HCT116 (cell line): ENCODE results near the gene MAST4. TPM values are rescaled to one million over a fixed set of nuclear protein-coding genes. Genes with fewer than 3 reads are reported as not detected.

Experiments used
- ATAC-seq: fragments of 200-7000 bp; cut with Tn5 transposase; 2 replicates; pipeline ENCODE4 v1.9.1; 2020; ENCODE audit warnings: mild to moderate bottlenecking, moderate library complexity
- BruUV-seq: library from RNA; stranded (reverse); fragments of 400-500 nt; replicated peaks from 2 replicates; lab custom pipeline; 2021; lab: Mats Ljungman, UMichigan
- CTCF ChIA-PET: fragments of 300-600 bp; sonication (Branson Sonifier 250); formaldehyde crosslinking; loops from one replicate; lab custom pipeline; 2021; ENCODE audit warnings: antibody characterized with exemption; lab: Charles Lee
- POLR2A ChIA-PET: fragments of 300-600, 350-600 bp; sonication (Branson Sonifier 250); formaldehyde crosslinking; loops from one replicate; lab custom pipeline; 2021; ENCODE audit warnings: antibody characterized with exemption; lab: Charles Lee
- RAD21 ChIA-PET, 2 experiments: fragments of 300-600 bp; sonication (Branson Sonifier 250); formaldehyde crosslinking; loops; one replicate each; lab custom pipeline; 2023; ENCODE audit warnings: low total read pairs in 2 of 2; ENCODE audit not compliant: uncharacterized antibody in 2 of 2, unreplicated experiment in 2 of 2, low non-redundant PET in 1 of 2; lab: Charles Lee
- DNase-seq: peaks from one replicate; pipeline ENCODE4 v3.0.0-alpha.2; 2010; ENCODE audit warnings: low read depth, low spot score
- H2AFZ ChIP-seq: fragments of 200-600 bp; shearing (Covaris generic), sonication (generic); 2 replicates; pipeline ENCODE4 v1.6.1; 2017; ENCODE audit warnings: low read depth, mixed run types, mixed read lengths, antibody characterized with exemption, low read length; ENCODE audit not compliant: poor library complexity, severe bottlenecking
- H3K27ac ChIP-seq: 2 replicates; pipeline ENCODE4 v1.5.1; 2012; ENCODE audit warnings: low read depth, low read length
- H3K27me3 ChIP-seq: fragments of 200-600 bp; sonication (generic); 2 replicates; pipeline ENCODE4 v1.6.1; 2016; ENCODE audit warnings: mixed run types, low read length, mixed read lengths; ENCODE audit not compliant: insufficient read depth
- H3K36me3 ChIP-seq, 2 experiments: fragments of 200-500 bp in 1 of 2; fragments of 200-600 bp in 1 of 2; sonication (Bioruptor generic) in 1 of 2; sonication (generic) in 1 of 2; 2 replicates each; pipeline versions ENCODE4 v1.5.1 to v1.6.1; 2014 to 2016; ENCODE audit warnings: low read length in 2 of 2, inconsistent platforms in 1 of 2, mixed read lengths in 1 of 2, mixed run types in 1 of 2; ENCODE audit not compliant: insufficient read depth in 2 of 2, control insufficient read depth in 1 of 2
- H3K4me1 ChIP-seq, 2 experiments: fragments of 200-600 bp in 1 of 2; sonication (generic) in 1 of 2; 2 replicates each; pipeline versions ENCODE4 v1.5.1 to v1.6.1; 2012 to 2017; ENCODE audit warnings: low read length in 2 of 2, inconsistent platforms in 1 of 2, mild to moderate bottlenecking in 1 of 2, mixed read lengths in 1 of 2, mixed run types in 1 of 2, moderate library complexity in 1 of 2; ENCODE audit not compliant: insufficient read depth in 2 of 2, control insufficient read depth in 1 of 2
- H3K4me2 ChIP-seq: fragments of 200-600 bp; sonication (generic); 2 replicates; pipeline ENCODE4 v1.6.1; 2017; ENCODE audit warnings: mixed run types, low read length, mixed read lengths
- H3K4me3 ChIP-seq, 2 experiments: fragments of 200-600 bp in 1 of 2; sonication (generic) in 1 of 2; replicated peaks in 1 of 2; 2 replicates each; pipeline ENCODE4 v1.5.1; 2011 to 2016; ENCODE audit warnings: low read length in 2 of 2, control low read depth in 1 of 2, low read depth in 1 of 2, mild to moderate bottlenecking in 1 of 2, mixed read lengths in 1 of 2, mixed run types in 1 of 2
- H3K79me2 ChIP-seq: fragments of 200-600 bp; sonication (generic); 2 replicates; pipeline ENCODE4 v1.6.1; 2017; ENCODE audit warnings: mild to moderate bottlenecking, mixed run types, low read length, moderate library complexity, mixed read lengths; ENCODE audit not compliant: insufficient read depth
- H3K9ac ChIP-seq: fragments of 200-600 bp; sonication (generic); 2 replicates; pipeline ENCODE4 v1.6.1; 2016; ENCODE audit warnings: low read length, mixed read lengths
- H3K9me2 ChIP-seq: fragments of 200-600 bp; sonication (generic), shearing (Covaris generic); 2 replicates; pipeline ENCODE4 v1.6.1; 2017; ENCODE audit warnings: mixed run types, mild to moderate bottlenecking, moderate library complexity; ENCODE audit not compliant: insufficient read depth
- H3K9me3 ChIP-seq, 2 experiments: fragments of 200-500 bp in 1 of 2; fragments of 200-600 bp in 1 of 2; sonication (Bioruptor generic) in 1 of 2; sonication (generic) in 1 of 2; 2 replicates each; pipeline ENCODE4 v1.6.1; 2014 to 2017; ENCODE audit warnings: low read length in 2 of 2, mixed read lengths in 2 of 2, inconsistent platforms in 1 of 2, low read depth in 1 of 2, mild to moderate bottlenecking in 1 of 2, mixed run types in 1 of 2, moderate library complexity in 1 of 2; ENCODE audit not compliant: control insufficient read depth in 1 of 2, insufficient read depth in 1 of 2
- H4K20me1 ChIP-seq: fragments of 200-600 bp; sonication (generic), shearing (Covaris generic); 2 replicates; pipeline ENCODE4 v1.6.1; 2017; ENCODE audit warnings: mixed run types, mild to moderate bottlenecking, moderate library complexity; ENCODE audit not compliant: insufficient read depth
- EGR1 ChIP-seq: IDR thresholded peaks from 2 replicates; pipeline ENCODE4 v1.6.1; 2012; ENCODE audit warnings: low read depth
- SP1 ChIP-seq: IDR thresholded peaks from 2 replicates; pipeline ENCODE4 v1.6.1; 2012; ENCODE audit warnings: low read depth
- ZFX ChIP-seq: fragments of 450-650 bp; IDR thresholded peaks from 2 replicates; pipeline ENCODE4 v1.6.1; 2017
- ZNF274 ChIP-seq: fragments of 200-500 bp; sonication (Bioruptor generic); IDR thresholded peaks from 2 replicates; pipeline ENCODE4 v1.6.1; 2014; ENCODE audit warnings: mild to moderate bottlenecking, low read depth, low read length, inconsistent platforms
- intact Hi-C: fragments of 100-400 bp; cut with micrococcal nuclease; formaldehyde crosslinking; loops from 2 replicates; pipeline ENCODE4 v1.10.0; 2022
- total RNA-seq: library from RNA; stranded (reverse); gene quantifications from one replicate; pipeline ENCODE4 v1.2.1, GENCODE V29; 2021; ENCODE audit not compliant: unreplicated experiment
- TF ChIP-seq, protein P1 (sequence below): IDR thresholded peaks from 2 replicates; pipeline ENCODE4 v1.6.1; 2012

Gene MAST4
- total RNA-seq, 1 experiment from 2014 or later, result 1.1 TPM

DNA sequence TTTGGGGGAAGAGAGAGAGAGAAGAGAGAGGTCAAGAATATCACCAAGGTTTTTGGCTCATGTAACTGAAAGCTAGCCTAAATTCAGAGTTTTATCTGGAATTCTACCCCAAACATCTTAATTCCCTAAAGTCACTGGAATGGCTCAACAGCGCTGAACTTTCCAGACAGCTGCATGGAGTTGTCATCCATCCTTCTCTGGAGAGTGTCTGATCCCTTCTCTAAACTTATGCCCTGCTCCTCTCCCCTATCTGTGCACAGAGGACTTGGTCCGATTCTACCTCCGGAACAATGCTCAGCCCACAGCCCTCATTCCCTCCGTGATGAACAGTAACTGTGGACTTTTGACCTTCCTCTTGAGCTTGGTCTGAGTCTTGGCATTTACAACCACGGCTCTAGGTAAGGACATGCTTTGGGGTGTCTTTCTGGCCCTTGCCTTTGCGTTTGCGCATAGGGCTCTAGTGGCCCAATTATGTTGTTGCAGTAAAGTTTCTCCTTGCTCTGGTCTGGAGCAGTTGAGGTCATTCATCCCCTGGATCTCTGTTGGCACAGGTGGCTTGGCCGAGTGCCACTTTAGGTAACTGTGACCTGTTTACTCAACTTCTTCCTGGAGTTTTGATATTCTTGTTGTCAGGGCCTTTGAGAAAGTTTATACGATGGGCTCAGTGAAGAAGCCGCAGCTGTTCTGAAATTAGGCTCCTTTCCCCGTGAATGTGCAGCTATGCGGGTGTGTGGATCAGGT, 618.7 kb downstream of the MAST4 start:
- BruUV-seq, result no TSS peak
- TF ChIP-seq EGR1, result no peak
- TF ChIP-seq ZNF274, result no peak
- TF ChIP-seq, all 23 proteins: peak for 0
- no peak overlapping the region for H2AFZ ChIP-seq
- H3K4me3 ChIP-seq, result no peak overlapping the region
- no peaks in the 10 kb centered on the region for H3K27me3 ChIP-seq
- ATAC-seq (no peak), DNase-seq (no peak)
- intact Hi-C loops, result no loop called here
- H3K36me3 ChIP-seq, result no peaks in the 10 kb centered on the region
- H3K9ac ChIP-seq, result no peak overlapping the region
- H3K9me2 ChIP-seq, result no peaks in the 10 kb centered on the region
- H3K27ac ChIP-seq, result no peak overlapping the region
- peaks cover 0 to 7% of the 10 kb centered on the region in 2 experiments; a peak in 1 of 4 replicates for H3K4me1 ChIP-seq
- ChIA-PET RAD21 (no interaction called here), POLR2A (no interaction called here), CTCF (no interaction called here)
- H3K4me2 ChIP-seq, result no peak overlapping the region
- H4K20me1 ChIP-seq, result no peaks in the 10 kb centered on the region
- no peaks in the 10 kb centered on the region for H3K79me2 ChIP-seq
- no peaks in the 10 kb centered on the region for H3K9me3 ChIP-seq

- Histone ChIP-seq H3K4me2 (no peak overlapping the region), H3K27ac (no peak overlapping the region), H2AFZ (no peak overlapping the region), H3K4me3 (no peak overlapping the region), H3K9me2 (no peaks in the 10 kb centered on the region), H3K9me3 (no peaks in the 10 kb centered on the region), H3K27me3 (no peaks in the 10 kb centered on the region), H3K36me3 (no peaks in the 10 kb centered on the region), H4K20me1 (no peaks in the 10 kb centered on the region), H3K4me1 (peaks cover 0 to 7% of the 10 kb centered on the region in 2 experiments; a peak in 1 of 4 replicates), H3K79me2 (no peaks in the 10 kb centered on the region), H3K9ac (no peak overlapping the region)
- ChIA-PET RAD21 (no interaction called here), POLR2A (no interaction called here), CTCF (no interaction called here)
- no TSS peak for BruUV-seq
- intact Hi-C loops, result no loop called here
- DNase-seq, result no peak
- no peak for ATAC-seq
- TF ChIP-seq SP1 (no peak), ZFX (no peak)
- TF ChIP-seq, protein P1, sequence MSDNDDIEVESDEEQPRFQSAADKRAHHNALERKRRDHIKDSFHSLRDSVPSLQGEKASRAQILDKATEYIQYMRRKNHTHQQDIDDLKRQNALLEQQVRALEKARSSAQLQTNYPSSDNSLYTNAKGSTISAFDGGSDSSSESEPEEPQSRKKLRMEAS, result no peak
These were observed 619.6 kb downstream of the MAST4 start for GRCh38 chr5:67215519-67216471.
